Cardiac septum (tissue), 1 donor: Measurements from ENCODE around the gene COL1A1. TPM values are rescaled to one million over a fixed set of nuclear protein-coding genes. Genes with fewer than 3 reads are reported as not detected.

ENCODE experiments used
- DNase-seq: peaks from one replicate; pipeline ENCODE4 v3.0.0-alpha.2; 2020; ENCODE audit warnings: low spot score
- intact Hi-C: fragments of 100-400 bp; cut with DNase I; formaldehyde crosslinking; loops from one replicate; pipeline ENCODE4 v1.14.0; 2022
- total RNA-seq: library from RNA; stranded (reverse); fragmentation: NEBNext Ultra II Directional; extraction: Animal tissue kit (Norgen Biotek cat#: 25700); gene quantifications from one replicate; pipeline ENCODE4 v1.2.1, GENCODE V29; 2021
- donor health status: DM: no; HTN: no; CAD: no.

The COL1A1 gene
- total RNA-seq, 1 donor from 2014 or later = 142 TPM

- intact Hi-C loops = no loop called here
- no peak for DNase-seq
These were observed 24.0 kb downstream of the COL1A1 start for GRCh38 chr17:50177476-50177875.

- intact Hi-C loops = no loop called here
- no peak for DNase-seq
These were observed 24.7 kb downstream of the COL1A1 start for GRCh38 chr17:50176559-50177357.

GRCh38 chr17:50175035-50175807 is 26.2 kb downstream of the COL1A1 start:
- intact Hi-C loops = no loop called here
- no peak for DNase-seq

GRCh38 chr17:50174444-50174843 is 27.0 kb downstream of the COL1A1 start:
- DNase-seq = no peak
- intact Hi-C loops = no loop called here

GRCh38 chr17:50173335-50173941 is 28.0 kb downstream of the COL1A1 start:
- no peak for DNase-seq
- intact Hi-C loops = no loop called here

GRCh38 chr17:50172936-50173334 is 28.5 kb downstream of the COL1A1 start:
- no peak for DNase-seq
- intact Hi-C loops = no loop called here

- DNase-seq = no peak
- intact Hi-C loops = no loop called here
These were observed 29.3 kb downstream of the COL1A1 start for GRCh38 chr17:50172130-50172529.

- intact Hi-C loops = no loop called here
- DNase-seq = no peak
These were observed 29.9 kb downstream of the COL1A1 start for GRCh38 chr17:50171371-50172071.

GRCh38 chr17:50170662-50171370 is 30.6 kb downstream of the COL1A1 start:
- no peak for DNase-seq
- intact Hi-C loops = no loop called here

GRCh38 chr17:50169881-50170459 is 31.5 kb downstream of the COL1A1 start:
- DNase-seq = no peak

GRCh38 chr17:50169121-50169764 is 32.2 kb downstream of the COL1A1 start:
- intact Hi-C loops = loop anchor here (2.0 kb wide), 1 partner anchor 30 kb away; no protein-coding TSS in a partner anchor
- no peak for DNase-seq

More at GRCh38 chr17:50169881-50170459, 31.5 kb downstream of the COL1A1 start:
- intact Hi-C loops = loop anchor here (2.0 kb wide), 1 partner anchor 29 kb away; no protein-coding TSS in a partner anchor

GRCh38 chr17:50168319-50168718 is 33.1 kb downstream of the COL1A1 start:
- intact Hi-C loops = loop anchor here (2.0 kb wide), 1 partner anchor 30 kb away; no protein-coding TSS in a partner anchor

GRCh38 chr17:50167371-50167770 is 34.1 kb downstream of the COL1A1 start:
- DNase-seq = no peak
- intact Hi-C loops = no loop called here

More at GRCh38 chr17:50168319-50168718, 33.1 kb downstream of the COL1A1 start:
- DNase-seq = no peak

- DNase-seq = no peak
- intact Hi-C loops = no loop called here
These were observed 34.8 kb downstream of the COL1A1 start for GRCh38 chr17:50166518-50167181.

GRCh38 chr17:50165867-50166517 is 35.4 kb downstream of the COL1A1 start, which contains the start of gene SGCA:
TSS of gene SGCA (plus strand) at chr17:50166005. CDS start at chr17:50166041, 36 bp downstream.
- no peak for DNase-seq
- intact Hi-C loops = loop anchor here (2.0 kb wide), 1 partner anchor 15 kb away; the partner anchor contains the start of gene PPP1R9B

- DNase-seq = no peak
- intact Hi-C loops = loop anchor here (2.0 kb wide), 1 partner anchor 15 kb away; the partner anchor contains the start of gene PPP1R9B
These were observed 36.0 kb downstream of the COL1A1 start for GRCh38 chr17:50165466-50165865.

- intact Hi-C loops = loop anchor here (2.0 kb wide), 1 partner anchor 14 kb away; the partner anchor contains the start of gene PPP1R9B
- DNase-seq = no peak
These were observed 36.4 kb downstream of the COL1A1 start for GRCh38 chr17:50165066-50165465.
